Activated T-helper 1 cell treated with anti-CD3 and anti-CD28 coated beads, Interleukin-12 subunit alpha, Interleukin-12 subunit beta, Interleukin-2, Interleukin-4 antibody, amounts not matched to agents 30 ng/mL and 10 ng/mL and 1 ng/mL, durations not matched to agents 14 hours and 24 hours and 36 hours (primary cell): Measurements from ENCODE around the gene TUBD1. TPM values are rescaled to one million over a fixed set of nuclear protein-coding genes. Genes with fewer than 3 reads are reported as not detected.
"Not testable (repeated sequence)": the region's sequence is repeated elsewhere in the genome, so short reads cannot be mapped to it uniquely, and the experiment has no call there.

ENCODE experiments used
- DNase-seq: peaks from one replicate; pipeline ENCODE4 v3.0.0; 2021; ENCODE audit warnings: low spot score
- H3K27ac Mint-ChIP-seq: one replicate; pipeline ENCODE4 v1.8.0; 2021; ENCODE audit warnings: mild to moderate bottlenecking, mixed read lengths
- H3K27me3 Mint-ChIP-seq: one replicate; pipeline ENCODE4 v1.8.0; 2022; ENCODE audit warnings: mild to moderate bottlenecking, moderate library complexity, mixed read lengths; ENCODE audit not compliant: insufficient read depth
- H3K36me3 Mint-ChIP-seq: one replicate; pipeline ENCODE4 v1.8.0; 2021; ENCODE audit warnings: low read depth, mixed read lengths
- H3K4me1 Mint-ChIP-seq: one replicate; pipeline ENCODE4 v1.8.0; 2021; ENCODE audit warnings: low read depth, mixed read lengths
- H3K4me3 Mint-ChIP-seq: one replicate; pipeline ENCODE4 v1.8.0; 2021; ENCODE audit warnings: mild to moderate bottlenecking, moderate library complexity, mixed read lengths
- H3K9me3 Mint-ChIP-seq: one replicate; pipeline ENCODE4 v1.8.0; 2021; ENCODE audit warnings: mixed read lengths
- intact Hi-C: fragments of 100-400 bp; cut with micrococcal nuclease; formaldehyde crosslinking; loops from one replicate; pipeline ENCODE4 v1.15.1; 2024
- total RNA-seq: library from RNA; stranded (reverse); gene quantifications from 2 replicates; pipeline ENCODE4 v1.2.3, GENCODE V29; 2022

TUBD1 gene
- total RNA-seq, 1 donor from 2014 or later = 13.2 TPM

GRCh38 chr17:59839651-59840328 lies 53.0 kb downstream of the TUBD1 start:
- H3K9me3 Mint-ChIP-seq = no peaks in the 10 kb centered on the region
- H3K27ac Mint-ChIP-seq = peak overlapping the region; percentile 99
- peaks cover 2% of the 10 kb centered on the region for H3K27me3 Mint-ChIP-seq
- peaks cover 31% of the 10 kb centered on the region for H3K4me1 Mint-ChIP-seq
- intact Hi-C loops = loop anchor here (5.0 kb wide), 2 partner anchors 222 to 1502 kb away; partner anchors contain the start of gene CLTC
- peak overlapping the region; percentile 96 for H3K4me3 Mint-ChIP-seq
- DNase-seq = no peak
- H3K36me3 Mint-ChIP-seq = peaks cover 56% of the 10 kb centered on the region

GRCh38 chr17:59838052-59838916 lies 54.5 kb downstream of the TUBD1 start:
- intact Hi-C loops = loop anchor here (1.0 to 5.0 kb wide), 3 partner anchors 85 to 1501 kb away; partner anchors contain the start of gene CLTC
- no peaks in the 10 kb centered on the region for H3K9me3 Mint-ChIP-seq
- peaks cover 27% of the 10 kb centered on the region for H3K4me1 Mint-ChIP-seq
- no peak for DNase-seq
- H3K27me3 Mint-ChIP-seq = peaks cover 2% of the 10 kb centered on the region
- H3K4me3 Mint-ChIP-seq = peak overlapping the region; percentile 96
- peaks cover 59% of the 10 kb centered on the region for H3K36me3 Mint-ChIP-seq
- peak overlapping the region; percentile 99 for H3K27ac Mint-ChIP-seq

DNA sequence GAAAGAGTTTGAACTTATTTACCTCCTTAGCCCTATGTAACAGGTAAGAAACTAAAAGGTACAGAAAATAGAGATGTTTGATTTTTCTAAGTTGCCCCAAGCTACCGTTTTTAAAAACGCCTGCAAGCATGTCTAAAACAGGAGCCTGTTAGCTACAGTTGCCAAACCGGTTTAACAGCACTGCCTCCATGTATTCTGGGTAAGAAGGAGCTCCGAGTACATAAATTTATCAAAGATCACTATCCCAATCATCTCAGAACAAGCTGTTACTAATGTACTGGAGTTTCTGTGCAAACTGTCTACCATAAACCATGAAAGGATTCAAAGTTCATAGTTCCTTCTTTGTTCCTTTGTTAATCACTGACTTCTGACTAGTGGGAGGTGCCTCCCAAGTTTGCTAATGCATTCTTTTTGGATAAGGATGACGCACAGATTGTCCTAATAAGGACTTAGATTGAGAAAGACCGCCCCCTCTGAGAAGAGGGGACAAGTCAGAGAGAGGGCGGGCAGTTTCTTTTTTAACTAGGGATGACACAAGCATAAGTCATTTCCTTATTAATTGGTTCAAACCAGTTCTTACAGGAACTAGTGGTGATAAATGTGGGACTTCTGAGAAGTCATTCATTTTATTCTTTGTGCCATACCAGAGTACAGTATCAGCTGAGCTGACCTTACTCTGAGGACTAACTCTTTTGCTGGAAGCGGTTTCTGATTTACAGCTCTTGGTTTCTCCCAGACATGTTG lies 55.3 kb downstream of the TUBD1 start:
- peaks cover 54% of the 10 kb centered on the region for H3K36me3 Mint-ChIP-seq
- peak overlapping the region; percentile 99 for H3K27ac Mint-ChIP-seq
- intact Hi-C loops = loop anchor here (1.0 to 5.0 kb wide), 8 partner anchors 8 to 1500 kb away; partner anchors contain the start of gene CLTC
- H3K4me1 Mint-ChIP-seq = peaks cover 27% of the 10 kb centered on the region
- H3K27me3 Mint-ChIP-seq = peaks cover 2% of the 10 kb centered on the region
- H3K9me3 Mint-ChIP-seq = no peaks in the 10 kb centered on the region
- H3K4me3 Mint-ChIP-seq = peak overlapping the region; percentile 96
- peak; percentile 81 for DNase-seq

DNA sequence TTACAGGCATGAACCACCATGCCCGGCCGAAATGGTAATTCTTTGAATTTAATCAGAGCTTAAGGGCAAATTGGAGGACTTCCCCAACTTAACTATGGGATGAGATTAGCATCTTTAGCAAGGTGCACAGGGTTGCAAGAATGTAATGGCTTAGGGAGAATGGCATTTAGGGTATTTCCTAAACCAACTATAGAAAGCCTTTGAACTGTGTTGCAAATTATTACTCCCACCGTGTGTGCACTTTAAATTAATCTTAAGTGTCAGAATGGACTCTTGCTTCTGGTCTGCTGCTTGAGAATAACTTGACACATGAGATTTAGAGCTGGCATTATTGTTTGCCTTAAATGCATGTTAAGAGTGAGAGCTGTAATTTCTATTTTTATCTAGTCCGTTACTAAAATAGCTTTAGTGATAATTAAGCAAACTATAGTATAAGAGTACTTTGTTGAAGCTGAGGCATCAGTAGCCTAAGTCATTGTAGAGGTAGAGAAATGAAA lies 59.8 kb downstream of the TUBD1 start:
- Mint-ChIP-seq H3K27me3 (no peaks in the 10 kb centered on the region), H3K9me3 (no peaks in the 10 kb centered on the region), H3K4me1 (peaks cover 64% of the 10 kb centered on the region), H3K27ac (peak overlapping the region; percentile 93), H3K36me3 (peaks cover 17% of the 10 kb centered on the region), H3K4me3 (peak overlapping the region; percentile 69)
- no peak for DNase-seq
- intact Hi-C loops = no loop called here

DNA sequence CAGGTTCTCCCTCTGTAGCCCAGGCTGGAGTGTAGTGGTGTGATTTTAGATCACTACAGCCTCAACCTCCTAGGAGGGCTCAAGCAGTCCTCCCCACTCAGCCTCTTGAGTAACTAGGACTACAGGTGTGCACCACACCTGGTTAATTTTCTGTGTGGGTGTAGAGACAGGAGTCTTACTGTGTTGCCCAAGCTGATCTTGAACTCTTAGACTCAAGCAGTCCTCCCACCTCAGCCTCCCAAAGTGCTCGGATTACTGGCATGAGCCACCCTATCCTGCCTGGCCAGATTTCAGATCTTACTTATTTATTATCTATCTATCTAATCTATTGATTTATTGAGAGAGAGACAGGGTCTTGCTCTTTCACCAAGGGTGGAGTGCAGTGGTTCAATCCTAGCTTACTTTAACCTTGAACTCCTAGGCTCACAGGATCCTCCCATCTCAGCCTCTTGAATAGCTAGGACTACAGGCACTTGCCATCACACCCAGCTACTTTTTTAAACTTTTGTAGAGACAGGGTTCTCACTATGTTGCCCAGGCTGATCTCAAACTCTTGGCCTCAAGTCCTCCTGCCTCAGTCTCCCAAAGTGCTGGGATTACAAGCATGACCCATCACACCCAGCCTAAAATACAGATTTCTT lies 61.8 kb downstream of the TUBD1 start:
- Mint-ChIP-seq H3K36me3 (peaks cover 19% of the 10 kb centered on the region), H3K4me1 (peaks cover 70% of the 10 kb centered on the region), H3K9me3 (no peaks in the 10 kb centered on the region), H3K4me3 (peak overlapping the region; percentile 76), H3K27ac (peak overlapping the region; percentile 100), H3K27me3 (no peaks in the 10 kb centered on the region)
- DNase-seq = no peak
- intact Hi-C loops = no loop called here

DNA sequence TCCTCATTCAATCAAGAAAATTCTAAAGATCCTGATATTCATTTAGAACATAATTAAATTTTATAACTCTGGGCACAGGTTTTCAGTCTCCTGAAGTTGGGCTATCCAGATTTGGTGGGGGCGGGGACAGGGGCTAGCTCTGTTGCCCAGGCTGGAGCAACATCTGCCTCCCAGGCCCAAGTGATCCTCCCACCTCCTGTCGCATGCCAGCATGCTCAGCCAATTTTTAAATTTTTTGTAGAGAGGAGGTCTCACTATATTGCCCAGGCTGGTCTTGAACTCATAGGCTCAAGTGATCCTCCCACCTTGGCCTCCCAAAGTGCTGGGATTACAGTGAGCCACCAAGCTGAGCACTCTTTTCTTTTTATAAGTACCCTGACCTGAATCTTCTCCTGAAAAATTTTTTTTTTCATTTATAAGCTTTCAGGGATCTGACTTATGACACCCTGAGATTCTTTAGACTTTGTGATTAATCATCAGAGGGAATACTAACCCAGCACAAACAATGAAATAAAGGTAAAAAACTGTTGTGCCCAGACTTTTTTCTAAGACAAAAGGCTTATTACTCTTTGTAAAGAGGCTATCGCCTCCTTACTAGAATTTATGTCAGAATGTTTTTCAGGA lies 62.6 kb downstream of the TUBD1 start:
- intact Hi-C loops = no loop called here
- H3K4me1 Mint-ChIP-seq = peaks cover 79% of the 10 kb centered on the region
- peak overlapping the region; percentile 90 for H3K4me3 Mint-ChIP-seq
- H3K9me3 Mint-ChIP-seq = no peaks in the 10 kb centered on the region
- H3K27ac Mint-ChIP-seq = peak overlapping the region; percentile 100
- DNase-seq = no peak
- peaks cover 22% of the 10 kb centered on the region for H3K36me3 Mint-ChIP-seq
- H3K27me3 Mint-ChIP-seq = no peaks in the 10 kb centered on the region

GRCh38 chr17:59829217-59830006 lies 63.3 kb downstream of the TUBD1 start:
- Mint-ChIP-seq H3K27ac (peak overlapping the region; percentile 100), H3K36me3 (peaks cover 22% of the 10 kb centered on the region), H3K9me3 (no peaks in the 10 kb centered on the region), H3K27me3 (no peaks in the 10 kb centered on the region), H3K4me1 (peaks cover 79% of the 10 kb centered on the region), H3K4me3 (peak overlapping the region; percentile 90)
- intact Hi-C loops = loop anchor here (1.0 to 5.0 kb wide), 6 partner anchors 8 to 392 kb away; no protein-coding TSS in a partner anchor
- DNase-seq = peak; percentile 66

DNA sequence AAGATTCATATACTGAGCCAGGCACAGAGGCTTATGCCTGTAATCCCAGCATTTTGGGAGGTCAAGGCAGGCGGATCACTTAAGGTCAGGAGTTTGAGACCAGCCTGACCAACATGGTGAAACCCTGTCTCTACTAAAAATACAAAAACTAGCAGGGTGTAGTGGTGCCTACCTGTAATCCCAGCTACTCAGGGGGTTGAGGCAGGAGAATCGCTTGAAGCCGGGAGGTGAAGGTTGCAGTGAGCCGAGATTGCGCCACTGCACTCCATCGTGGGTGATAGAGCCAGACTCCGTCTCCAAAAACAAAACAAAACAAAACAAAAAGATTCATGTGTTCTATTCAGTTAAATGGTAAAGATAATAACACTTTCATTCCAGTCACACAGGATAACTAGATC lies 63.9 kb downstream of the TUBD1 start:
- intact Hi-C loops = loop anchor here (1.0 to 5.0 kb wide), 6 partner anchors 8 to 392 kb away; no protein-coding TSS in a partner anchor
- H3K4me3 Mint-ChIP-seq = peak overlapping the region; percentile 90
- peaks cover 22% of the 10 kb centered on the region for H3K36me3 Mint-ChIP-seq
- H3K27me3 Mint-ChIP-seq, H3K9me3 Mint-ChIP-seq, DNase-seq: not testable (repeated sequence)
- H3K4me1 Mint-ChIP-seq = peaks cover 78% of the 10 kb centered on the region
- H3K27ac Mint-ChIP-seq = peak overlapping the region; percentile 100

- Mint-ChIP-seq H3K4me1 (peaks cover 78% of the 10 kb centered on the region), H3K36me3 (peaks cover 21% of the 10 kb centered on the region), H3K27ac (peak overlapping the region; percentile 100), H3K27me3 (no peaks in the 10 kb centered on the region), H3K9me3 (no peaks in the 10 kb centered on the region), H3K4me3 (peak overlapping the region; percentile 90)
- intact Hi-C loops = loop anchor here (2.0 to 5.0 kb wide), 2 partner anchors 14 to 391 kb away; no protein-coding TSS in a partner anchor
- DNase-seq = no peak
Measured at GRCh38 chr17:59828478-59828760, 64.3 kb downstream of the TUBD1 start.

GRCh38 chr17:59827721-59828477 lies 64.8 kb downstream of the TUBD1 start:
- peaks cover 20% of the 10 kb centered on the region for H3K36me3 Mint-ChIP-seq
- peak overlapping the region; percentile 90 for H3K4me3 Mint-ChIP-seq
- no peaks in the 10 kb centered on the region for H3K27me3 Mint-ChIP-seq
- H3K27ac Mint-ChIP-seq = peak overlapping the region; percentile 100
- no peaks in the 10 kb centered on the region for H3K9me3 Mint-ChIP-seq
- intact Hi-C loops = loop anchor here (2.0 to 5.0 kb wide), 2 partner anchors 15 to 391 kb away; no protein-coding TSS in a partner anchor
- no peak for DNase-seq
- H3K4me1 Mint-ChIP-seq = peaks cover 75% of the 10 kb centered on the region
